GM19372 (cell line): Measurements from ENCODE around the gene NFYC.

Experiments used
- ATAC-seq: cut with Tn5 transposase; IDR thresholded peaks from one replicate; pipeline ENCODE4 v1.9.1; 2021; ENCODE audit warnings: mild to moderate bottlenecking, low read depth, moderate library complexity; ENCODE audit not compliant: unreplicated experiment

NFYC gene

DNA sequence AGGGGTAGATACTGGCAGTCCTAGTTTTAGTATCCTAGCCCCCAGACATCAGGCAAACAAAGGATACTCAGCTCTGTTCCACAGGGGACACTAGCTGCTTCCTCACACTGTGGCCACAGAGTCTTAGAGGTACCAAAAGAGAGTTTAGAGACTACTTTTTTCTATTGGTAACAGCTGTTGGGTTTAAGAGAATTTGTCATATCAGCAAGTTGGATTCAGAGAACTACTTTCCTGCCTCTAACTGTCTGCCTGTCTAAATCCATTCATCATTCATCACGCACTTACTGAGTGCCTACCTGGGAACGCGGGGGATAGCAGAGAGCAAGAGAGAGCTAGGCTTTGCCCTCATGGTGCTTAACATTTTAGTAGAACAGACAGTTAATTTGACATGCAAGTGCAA, 65.0 kb downstream of the NFYC start:
- no peak for ATAC-seq

DNA sequence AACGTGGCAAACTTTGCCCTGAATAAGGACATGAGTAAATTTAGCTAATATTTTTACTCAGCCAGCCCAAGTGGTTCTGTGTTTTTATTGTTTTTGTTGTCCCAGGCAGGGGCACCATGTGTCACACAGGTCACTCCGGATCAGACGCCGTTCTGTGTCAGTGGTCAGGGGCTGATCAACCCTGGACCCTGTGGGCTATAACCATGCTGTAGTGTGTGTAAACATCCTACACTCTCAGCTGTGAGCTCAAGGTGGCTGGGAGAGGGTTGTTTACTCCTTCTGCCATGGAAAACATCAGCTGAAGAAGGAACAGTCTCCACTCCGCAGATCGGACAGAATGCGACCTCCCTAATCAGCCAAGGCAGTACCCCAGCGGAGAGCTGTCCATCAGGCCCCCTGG, 65.6 kb downstream of the NFYC start:
- no peak for ATAC-seq

DNA sequence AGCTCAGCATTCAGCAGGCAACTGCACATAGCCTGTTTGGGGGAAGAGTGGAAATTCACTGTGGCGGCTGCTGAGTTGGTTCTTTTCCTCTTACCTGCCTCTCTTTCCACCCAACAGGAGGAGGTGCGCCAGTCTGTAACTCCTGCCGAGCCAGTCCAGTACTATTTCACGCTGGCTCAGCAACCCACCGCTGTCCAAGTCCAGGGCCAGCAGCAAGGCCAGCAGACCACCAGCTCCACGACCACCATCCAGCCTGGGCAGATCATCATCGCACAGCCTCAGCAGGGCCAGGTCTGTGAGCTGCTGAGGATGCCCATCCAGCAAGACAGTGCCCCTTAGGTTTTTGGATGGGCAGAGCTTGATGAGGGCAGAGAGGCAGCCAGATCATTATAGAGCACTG, 66.5 kb downstream of the NFYC start:
- ATAC-seq, result no peak

DNA sequence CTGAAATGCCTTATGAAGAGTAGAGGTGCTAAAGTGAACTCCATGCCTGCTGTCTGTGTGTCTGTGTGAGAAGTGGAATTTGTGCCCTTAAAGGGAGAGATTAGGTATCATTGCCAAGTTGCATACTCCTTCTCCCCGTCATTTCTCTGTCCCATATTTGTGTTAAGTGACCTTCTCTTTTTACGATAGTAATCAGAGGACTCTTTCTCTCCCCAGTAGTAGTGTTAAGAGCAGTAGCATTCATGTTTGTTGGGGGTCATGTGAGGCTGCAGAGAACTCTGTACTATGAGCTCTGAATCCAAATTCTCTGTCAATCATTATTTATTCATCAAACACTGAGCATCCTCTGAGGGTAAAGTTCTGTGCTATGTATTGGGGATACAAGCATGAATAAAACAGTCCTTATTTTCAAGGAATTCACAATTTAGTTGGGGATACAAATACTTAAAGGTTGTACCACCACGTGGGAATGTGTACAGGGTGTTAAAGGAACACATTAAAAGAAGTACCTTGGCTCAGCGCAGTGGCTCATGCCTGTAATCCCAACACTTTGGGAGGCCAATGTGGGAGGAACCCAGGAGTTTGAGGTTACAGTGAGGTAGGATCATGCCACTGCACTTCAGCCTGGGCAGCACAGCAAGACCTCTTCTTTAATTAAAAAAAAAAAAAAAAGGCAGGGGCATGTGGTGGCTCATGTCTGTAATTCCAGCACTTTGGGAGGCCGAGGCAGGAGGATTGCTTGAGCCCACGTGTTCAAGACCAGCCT, 67.3 kb downstream of the NFYC start:
- no peak for ATAC-seq

DNA sequence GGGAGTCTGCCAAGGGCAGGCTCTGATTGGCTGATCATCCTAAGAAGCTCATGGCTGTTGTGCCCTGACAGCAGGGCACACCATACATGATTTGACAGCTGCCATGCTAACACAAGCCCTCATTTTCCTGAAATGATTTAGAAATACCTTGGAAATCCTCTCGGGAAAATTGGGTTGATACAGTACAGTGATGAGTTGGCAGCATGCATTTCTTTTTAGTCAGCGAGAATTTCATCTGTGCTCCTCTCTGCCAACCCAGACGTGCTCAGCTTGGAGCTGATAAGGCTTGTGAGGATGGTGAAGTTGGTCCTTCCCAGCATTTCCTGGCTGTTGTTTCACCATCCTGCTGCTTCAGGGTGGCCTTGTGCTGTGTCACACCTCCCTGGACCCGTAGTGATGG, 69.5 kb downstream of the NFYC start:
- no peak for ATAC-seq

DNA sequence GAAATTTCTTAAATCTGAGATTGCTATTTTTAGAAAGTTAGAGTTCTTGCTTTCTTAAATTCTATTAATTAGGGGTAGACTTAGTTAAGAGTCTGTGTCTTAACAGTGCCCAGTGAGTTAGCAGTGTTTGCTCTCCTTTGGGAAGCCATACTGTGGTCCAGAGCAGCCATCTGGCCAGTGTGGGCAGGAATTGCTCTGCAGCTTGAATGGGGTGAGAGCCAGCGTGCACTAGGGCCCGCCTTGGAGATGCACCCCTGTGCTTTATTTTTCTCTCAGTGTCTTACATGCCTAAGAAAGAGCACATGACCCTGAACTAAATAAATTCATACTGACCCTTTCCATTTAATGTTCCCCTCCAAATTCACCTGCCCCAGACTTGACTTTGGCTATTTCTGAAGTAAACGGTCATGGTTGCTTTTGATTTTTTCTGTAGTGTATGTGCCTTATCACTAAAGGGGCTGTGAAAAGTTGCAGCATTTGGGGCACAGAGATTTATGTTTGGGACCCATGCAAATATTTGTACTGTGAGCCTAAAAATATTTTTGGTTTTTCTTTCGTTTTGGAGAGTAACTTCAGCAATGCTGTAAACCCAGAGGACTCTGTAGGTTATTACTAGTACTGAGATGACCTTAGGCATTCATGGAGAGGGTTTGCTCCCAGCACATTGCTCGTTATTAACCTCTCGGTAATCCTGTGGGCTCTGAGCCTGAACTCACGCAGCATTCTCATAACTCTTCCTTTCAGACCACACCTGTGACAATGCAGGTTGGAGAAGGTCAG, 70.8 kb downstream of the NFYC start:
- no peak for ATAC-seq

DNA sequence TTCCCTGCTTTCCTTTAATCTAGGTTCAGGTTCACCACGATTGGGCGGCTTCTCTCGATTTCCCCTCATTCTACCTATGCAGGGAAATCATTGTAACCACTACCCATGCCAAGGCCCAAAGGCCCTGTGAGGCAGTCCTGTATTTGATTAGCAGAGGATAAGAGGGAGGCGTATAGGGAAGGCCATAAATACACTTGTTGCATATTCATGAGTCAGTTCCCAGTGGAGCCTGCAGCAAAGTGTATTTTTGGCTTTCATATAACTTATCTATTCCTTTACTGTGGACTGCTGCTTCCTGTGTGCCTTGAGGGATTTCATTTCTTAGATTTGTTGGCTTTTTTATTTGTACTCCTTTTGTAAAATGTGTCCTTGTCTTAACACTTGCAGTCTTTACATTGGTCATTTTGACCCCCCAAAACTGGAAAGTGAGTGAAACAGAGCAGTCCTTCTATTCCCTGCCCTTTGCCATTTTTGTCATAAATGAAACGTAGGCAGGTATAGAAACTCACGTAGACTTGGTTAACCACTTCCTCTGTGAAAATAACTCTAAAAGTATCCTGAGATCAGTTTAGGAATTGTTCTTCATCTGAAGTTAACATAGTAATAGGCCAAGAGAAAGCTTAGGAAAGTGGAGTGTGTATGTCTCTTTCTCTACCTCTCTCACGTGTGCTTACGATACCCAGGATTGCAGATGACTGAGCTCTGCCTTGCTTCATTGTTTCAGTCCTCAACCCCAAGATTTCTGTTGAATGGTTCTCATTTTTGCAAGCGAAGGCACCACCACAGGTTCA, 72.4 kb downstream of the NFYC start:
- ATAC-seq, result no peak

DNA sequence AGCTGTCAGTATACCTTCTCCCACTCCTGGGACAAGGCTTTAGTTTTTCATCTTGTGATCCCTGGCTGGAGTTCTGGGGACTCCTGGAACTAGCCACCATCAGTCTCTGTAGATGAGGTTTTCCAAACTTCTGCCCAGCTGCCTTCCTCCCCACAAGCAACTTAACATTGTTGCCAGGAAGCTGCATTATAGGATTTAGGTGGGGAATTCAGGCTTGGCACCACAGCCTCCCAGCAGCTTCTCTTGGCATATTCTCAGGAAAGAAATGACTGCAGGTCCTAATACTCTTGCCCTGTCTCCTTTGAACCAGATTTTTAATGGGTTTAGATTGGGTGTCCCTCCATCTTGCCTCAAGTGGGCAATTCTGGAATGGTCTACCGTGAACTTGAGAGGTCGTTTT, 73.5 kb downstream of the NFYC start:
- no peak for ATAC-seq

DNA sequence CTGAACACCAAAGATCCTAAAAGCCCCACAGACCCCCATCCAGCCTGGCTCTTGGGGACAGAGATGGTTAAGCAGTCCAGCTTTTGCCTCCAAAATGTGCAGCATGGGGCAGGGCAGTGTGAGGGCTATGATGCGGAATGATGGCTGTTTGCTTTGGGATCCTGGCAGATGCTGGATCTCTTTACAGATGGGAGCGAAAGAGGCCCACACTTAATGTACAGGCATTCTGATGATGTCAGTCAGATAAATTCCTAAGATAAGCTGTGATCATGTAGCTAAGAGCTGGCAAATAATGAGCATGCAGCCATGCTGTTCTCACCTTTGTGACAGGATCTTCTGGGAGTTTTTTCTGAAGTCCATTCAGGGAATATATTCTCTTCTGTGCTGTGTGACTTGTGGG, 74.5 kb downstream of the NFYC start:
- no peak for ATAC-seq

DNA sequence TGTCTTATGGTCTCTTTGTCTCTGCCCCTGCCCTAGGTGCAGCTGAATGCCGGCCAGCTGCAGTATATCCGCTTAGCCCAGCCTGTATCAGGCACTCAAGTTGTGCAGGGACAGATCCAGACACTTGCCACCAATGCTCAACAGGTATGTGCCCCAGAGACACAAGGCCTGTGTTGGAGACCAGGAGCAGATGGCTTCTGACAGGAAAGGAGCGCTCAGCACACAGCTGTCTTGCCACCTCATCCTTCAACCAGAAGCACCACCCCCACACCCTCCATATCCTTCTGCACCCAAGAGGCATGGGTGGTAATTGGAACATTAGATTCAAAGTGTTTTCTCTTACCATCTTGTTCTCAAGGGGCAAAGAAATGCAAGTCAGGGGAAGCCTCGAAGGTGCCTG, 75.1 kb downstream of the NFYC start:
- no peak for ATAC-seq

DNA sequence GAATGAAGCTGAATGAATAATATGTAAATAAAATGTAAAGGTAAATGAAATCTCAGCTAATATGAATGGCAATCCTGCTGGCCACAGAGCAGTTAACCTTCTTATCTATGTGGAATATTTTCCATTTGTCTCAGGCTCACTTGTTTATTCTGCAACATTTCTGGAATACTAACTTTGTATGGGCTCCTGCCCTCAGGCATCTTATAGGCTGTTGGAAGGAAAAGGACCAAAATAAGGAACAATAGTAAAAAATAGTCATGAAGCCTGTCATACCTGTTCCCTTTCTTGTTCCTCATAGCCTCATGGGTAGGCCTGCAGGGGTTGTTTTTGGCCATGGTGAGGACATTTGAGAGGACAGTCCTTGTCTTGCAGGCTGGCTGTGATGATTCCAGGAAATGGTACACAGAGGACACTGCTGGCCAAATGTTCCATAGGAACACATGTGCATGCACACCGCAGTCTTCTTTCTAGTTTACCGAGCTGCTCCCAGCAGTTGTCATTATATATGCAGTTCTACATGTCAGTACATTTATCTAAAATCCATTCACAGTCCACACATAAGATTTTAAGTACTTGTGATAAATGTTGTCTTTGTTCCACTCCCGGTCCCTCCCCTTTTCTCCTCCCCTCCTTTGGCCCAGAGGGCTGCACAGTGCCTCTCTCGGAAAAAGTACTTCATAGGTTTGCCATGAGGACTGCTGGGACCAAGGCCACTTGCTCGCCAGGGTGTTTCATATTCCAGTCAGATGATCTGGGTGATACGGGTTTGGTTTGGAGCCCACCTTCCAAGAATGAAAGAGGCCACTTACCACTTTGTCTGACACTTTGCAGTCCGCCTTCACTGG, 76.9 kb downstream of the NFYC start:
- ATAC-seq, result no peak

DNA sequence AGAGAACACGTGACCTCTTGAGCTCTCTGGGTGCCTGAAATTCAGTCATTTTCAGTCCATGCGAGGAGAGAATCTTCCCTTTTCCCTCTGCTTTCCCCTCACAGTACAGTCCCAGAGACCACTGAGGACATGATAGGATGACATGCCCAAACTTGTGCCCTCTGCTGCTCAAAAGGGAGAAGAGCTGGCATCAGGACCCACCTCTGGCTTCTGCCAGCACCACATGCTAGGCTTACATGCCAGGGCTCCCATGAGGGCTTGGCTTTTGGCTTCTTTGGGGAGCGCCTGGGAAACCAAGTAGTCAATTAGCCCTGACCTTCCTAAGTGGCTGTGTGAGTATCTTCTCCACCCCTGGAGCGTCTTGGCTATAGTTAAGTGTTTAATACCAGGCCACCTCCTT, 78.3 kb downstream of the NFYC start:
- no peak for ATAC-seq

DNA sequence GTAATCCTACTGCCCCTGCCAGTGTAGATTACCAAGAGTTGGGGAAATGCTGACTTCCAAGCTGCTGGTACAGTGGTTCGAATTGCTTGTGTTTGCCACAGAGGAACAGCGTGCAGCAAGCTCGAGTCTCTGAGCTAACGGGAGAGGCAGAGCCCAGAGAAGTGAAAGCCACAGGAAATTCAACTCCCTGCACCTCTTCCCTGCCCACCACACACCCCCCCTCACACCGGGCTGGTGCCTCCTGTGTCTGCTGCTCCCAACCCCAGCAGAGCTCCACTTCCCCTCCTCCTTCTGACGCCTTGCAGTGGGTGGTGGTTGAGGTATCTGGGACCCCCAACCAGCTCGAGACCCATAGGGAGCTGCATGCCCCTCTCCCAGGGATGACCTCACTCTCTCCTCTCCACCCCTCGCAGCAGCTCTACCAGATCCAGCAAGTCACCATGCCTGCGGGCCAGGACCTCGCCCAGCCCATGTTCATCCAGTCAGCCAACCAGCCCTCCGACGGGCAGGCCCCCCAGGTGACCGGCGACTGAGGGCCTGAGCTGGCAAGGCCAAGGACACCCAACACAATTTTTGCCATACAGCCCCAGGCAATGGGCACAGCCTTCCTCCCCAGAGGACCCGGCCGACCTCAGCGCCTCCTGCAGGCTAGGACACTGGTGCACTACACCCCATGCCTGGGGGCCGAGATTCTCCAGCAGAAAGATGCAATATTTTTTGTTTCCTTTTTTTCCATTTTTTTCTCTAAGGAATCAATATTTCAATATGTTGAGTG, 79.0 kb downstream of the NFYC start:
- ATAC-seq, result no peak

DNA sequence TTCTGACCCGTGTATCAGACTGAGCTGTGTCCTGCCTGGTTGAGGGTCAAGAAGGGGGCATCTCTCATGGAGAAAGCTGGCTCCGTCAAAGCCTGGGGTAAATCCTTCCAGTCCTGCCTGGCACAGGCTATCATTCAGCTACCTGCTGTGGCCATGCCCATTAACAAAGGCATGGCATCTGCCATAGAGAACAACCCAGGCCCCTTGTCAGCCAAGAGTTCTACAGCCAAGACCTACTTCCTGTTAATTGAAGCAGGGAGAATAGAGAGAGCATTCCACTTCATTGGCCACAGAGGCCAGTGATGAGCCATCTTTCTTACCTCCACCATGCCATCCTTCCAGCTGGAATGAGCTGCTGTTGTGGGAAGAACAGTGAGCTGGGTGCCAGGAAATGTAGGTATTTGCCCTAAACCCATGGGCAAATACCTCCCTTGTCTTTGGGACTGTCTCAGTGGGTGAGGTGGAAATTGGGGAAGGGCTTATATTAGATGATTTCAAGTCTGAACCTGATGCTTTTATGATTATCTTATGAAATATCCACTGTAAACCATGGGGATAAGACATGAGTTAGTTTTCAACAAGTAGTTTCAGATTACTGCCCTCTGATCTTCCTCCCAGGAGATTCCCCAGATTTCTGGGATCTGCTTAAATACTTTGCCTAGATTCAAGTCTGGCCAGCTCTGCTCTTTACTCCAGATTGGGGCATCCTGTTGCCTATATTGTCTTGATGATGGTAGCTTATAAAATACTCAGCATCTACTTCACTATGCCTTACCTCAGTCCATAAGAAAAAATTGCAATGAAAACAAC, 80.8 kb downstream of the NFYC start:
- no peak for ATAC-seq

DNA sequence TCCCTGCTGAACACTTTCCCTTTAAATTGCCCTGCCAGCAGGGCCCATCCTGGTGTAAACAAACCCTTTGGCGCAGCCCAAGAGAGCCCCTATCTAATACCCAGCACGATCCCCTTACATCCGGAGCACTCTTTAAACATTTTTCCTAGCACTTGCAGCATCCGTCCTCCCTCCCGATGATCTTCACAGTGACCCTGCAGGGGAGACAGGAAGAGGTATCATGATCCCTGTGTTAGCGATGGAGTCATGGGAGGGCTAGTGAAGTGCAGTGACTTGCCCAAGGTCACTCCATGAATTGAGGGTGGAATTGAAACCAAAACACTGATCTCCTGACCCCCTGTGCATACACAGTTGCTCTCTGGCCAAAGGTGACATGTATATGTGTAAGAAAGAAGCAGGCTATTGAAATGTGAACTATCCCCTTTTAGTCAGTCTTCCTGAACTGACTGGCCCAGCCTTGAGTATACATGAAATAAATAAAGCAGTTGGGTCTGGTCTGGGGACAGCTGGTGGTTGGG, 82.3 kb downstream of the NFYC start:
- ATAC-seq, result no peak

DNA sequence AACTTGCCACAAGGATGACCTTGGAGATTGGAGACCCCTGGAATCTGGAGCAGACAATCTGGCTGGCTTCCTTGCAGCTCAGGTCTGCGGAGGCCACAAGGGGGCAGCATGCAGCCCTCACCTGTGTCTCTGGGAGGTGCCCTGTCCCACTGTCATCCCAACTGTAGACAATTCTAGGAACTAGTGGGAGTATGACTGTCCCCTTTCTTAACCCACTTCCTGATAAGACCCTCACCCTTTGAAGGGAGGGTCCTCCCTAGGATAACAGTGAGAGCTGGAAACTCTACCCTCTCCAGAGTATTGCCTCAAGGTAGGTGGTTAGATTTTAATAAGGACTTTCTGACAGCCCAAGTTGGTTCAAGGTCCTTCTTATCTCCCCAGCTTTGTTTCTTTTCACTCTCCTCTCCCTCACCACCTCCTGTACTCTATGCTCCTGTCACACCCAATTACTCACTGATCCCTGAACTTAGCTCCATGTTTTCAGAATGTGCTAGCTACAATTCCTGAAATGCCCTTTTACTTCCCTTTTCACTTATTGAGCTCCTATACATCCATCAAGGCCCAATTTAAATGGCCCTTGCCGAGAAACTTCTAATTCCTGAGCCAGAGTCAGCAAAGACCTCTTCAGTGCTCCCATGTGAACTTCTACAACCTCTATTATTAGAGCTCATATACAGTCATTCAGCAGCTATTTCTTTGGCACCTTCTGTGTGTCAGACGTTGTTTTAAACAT, 82.9 kb downstream of the NFYC start:
- no peak for ATAC-seq

DNA sequence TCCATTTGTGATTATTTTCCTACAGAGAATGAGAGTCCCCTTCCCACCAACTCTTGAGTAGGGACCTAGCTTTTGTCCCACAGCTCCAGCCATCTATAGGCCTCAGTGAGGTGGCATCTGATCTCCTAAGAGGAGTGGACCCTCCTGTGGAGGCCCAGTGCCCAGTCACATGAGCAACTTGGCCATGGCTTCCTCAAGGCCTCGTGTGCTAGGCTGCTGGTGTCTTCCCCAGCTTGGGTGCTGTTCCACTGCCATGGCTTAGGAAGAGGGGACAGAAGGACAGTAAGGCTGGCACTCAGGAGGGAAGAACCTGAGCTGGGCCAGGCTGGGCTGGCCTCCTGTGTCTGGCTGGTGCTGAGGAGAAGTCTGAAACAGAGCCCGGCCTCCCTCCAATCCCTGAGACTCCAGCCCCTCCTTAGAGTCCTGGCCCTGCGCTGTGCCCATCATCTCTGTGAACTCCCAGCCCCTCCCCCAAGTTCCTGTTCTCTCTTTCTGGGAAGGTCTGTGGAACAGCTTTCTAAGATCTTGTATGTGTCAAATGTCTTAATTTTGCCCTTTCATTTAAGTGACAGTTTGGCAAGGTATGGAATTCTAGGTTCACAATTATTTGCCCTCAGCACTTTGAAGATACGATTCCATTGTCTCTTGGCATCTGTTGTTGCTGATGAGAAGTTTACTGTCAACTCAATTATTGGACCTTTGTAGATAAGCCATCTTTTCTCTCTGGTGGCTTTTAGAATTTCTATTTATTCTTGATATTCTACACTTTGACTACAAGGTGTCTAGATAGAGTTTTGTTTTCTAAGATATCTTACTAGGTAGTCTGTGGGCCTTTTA, 85.0 kb downstream of the NFYC start:
- ATAC-seq, result no peak
